ENCODE results near the gene ADGRD2. TPM values are rescaled to one million over a fixed set of nuclear protein-coding genes. Genes with fewer than 3 reads are reported as not detected.

ADGRD2 gene
- total RNA-seq, 2 donors from 2014 or later = 1.0 to 4.0 TPM

GRCh38 chr9:124437086-124437485, 13.2 kb upstream of the ADGRD2 start:
- no peak overlapping the region for H3K27ac ChIP-seq
- no peaks in the 10 kb centered on the region for H3K4me1 ChIP-seq (replicated peaks)
- H3K27me3 ChIP-seq (replicated peaks; ENCODE audit: insufficient read depth) = no peaks in the 10 kb centered on the region
- WGBS = 100% methylated on average over 3 of the region's 3 CpGs
- H3K36me3 ChIP-seq = no peaks in the 10 kb centered on the region
- H3K4me3 ChIP-seq = no peak overlapping the region
- H3K9me3 ChIP-seq = no peaks in the 10 kb centered on the region
- TF ChIP-seq POLR2AphosphoS5 (IDR thresholded peaks at IDR 0.05) (no peak), POLR2A (IDR thresholded peaks at IDR 0.05) (no peak)
- intact Hi-C loops (cut with DNase I) = no loop called here
- DNase-seq (ENCODE audit: low spot score) = no peak

- Histone ChIP-seq H3K9me3 (no peaks in the 10 kb centered on the region), H3K27ac (no peak overlapping the region), H3K36me3 (no peaks in the 10 kb centered on the region), H3K4me3 (no peak overlapping the region), H3K27me3 (replicated peaks; ENCODE audit: insufficient read depth) (no peaks in the 10 kb centered on the region), H3K4me1 (replicated peaks) (no peaks in the 10 kb centered on the region)
- DNase-seq (ENCODE audit: low spot score) = no peak
- TF ChIP-seq, protein P1, sequence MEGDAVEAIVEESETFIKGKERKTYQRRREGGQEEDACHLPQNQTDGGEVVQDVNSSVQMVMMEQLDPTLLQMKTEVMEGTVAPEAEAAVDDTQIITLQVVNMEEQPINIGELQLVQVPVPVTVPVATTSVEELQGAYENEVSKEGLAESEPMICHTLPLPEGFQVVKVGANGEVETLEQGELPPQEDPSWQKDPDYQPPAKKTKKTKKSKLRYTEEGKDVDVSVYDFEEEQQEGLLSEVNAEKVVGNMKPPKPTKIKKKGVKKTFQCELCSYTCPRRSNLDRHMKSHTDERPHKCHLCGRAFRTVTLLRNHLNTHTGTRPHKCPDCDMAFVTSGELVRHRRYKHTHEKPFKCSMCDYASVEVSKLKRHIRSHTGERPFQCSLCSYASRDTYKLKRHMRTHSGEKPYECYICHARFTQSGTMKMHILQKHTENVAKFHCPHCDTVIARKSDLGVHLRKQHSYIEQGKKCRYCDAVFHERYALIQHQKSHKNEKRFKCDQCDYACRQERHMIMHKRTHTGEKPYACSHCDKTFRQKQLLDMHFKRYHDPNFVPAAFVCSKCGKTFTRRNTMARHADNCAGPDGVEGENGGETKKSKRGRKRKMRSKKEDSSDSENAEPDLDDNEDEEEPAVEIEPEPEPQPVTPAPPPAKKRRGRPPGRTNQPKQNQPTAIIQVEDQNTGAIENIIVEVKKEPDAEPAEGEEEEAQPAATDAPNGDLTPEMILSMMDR (IDR thresholded peaks at IDR 0.05) = no peak
- TF ChIP-seq POLR2A (IDR thresholded peaks at IDR 0.05) (no peak), POLR2AphosphoS5 (IDR thresholded peaks at IDR 0.05) (no peak)
- intact Hi-C loops (cut with DNase I) = no loop called here
- WGBS = 90% methylated on average over 9 of the region's 9 CpGs
Measured at GRCh38 chr9:124438091-124438490, 12.2 kb upstream of the ADGRD2 start.

DNA sequence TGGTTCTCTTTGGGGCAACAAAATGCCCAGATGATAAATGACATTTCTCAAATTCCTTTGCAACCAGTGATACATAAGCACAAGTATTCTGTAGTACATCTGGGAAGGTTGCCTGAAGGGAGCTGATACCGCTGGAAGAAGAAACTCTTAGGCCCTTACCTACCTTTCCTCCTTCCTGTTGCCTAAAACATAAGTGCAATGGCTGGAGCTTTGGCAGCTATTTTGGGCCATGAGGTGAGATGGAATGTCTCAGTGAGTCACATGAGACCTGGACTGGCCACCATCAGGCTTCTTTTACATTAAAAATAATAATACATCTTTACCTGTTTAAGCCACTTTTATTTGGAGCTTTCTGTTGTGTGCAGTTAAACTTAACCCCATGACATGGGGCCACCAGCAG, 11.2 kb upstream of the ADGRD2 start:
- whole genome bisulfite sequencing = 96% methylated on average over 1 of the region's 1 CpG
- DNase-seq (ENCODE audit: low spot score) = no peak
- TF ChIP-seq POLR2AphosphoS5 (IDR thresholded peaks at IDR 0.05) (no peak), POLR2A (IDR thresholded peaks at IDR 0.05) (no peak)
- TF ChIP-seq, protein P1 (IDR thresholded peaks at IDR 0.05) = no peak
- Histone ChIP-seq H3K9me3 (no peaks in the 10 kb centered on the region), H3K27ac (no peak overlapping the region), H3K27me3 (replicated peaks; ENCODE audit: insufficient read depth) (no peaks in the 10 kb centered on the region), H3K36me3 (no peaks in the 10 kb centered on the region), H3K4me3 (no peak overlapping the region), H3K4me1 (replicated peaks) (no peaks in the 10 kb centered on the region)
- intact Hi-C loops (cut with DNase I) = no loop called here

GRCh38 chr9:124439686-124440243, 10.5 kb upstream of the ADGRD2 start:
- Histone ChIP-seq H3K27ac (no peak overlapping the region), H3K9me3 (no peaks in the 10 kb centered on the region), H3K36me3 (no peaks in the 10 kb centered on the region), H3K27me3 (replicated peaks; ENCODE audit: insufficient read depth) (no peaks in the 10 kb centered on the region), H3K4me3 (no peak overlapping the region), H3K4me1 (replicated peaks) (no peaks in the 10 kb centered on the region)
- TF ChIP-seq POLR2AphosphoS5 (IDR thresholded peaks at IDR 0.05) (no peak), POLR2A (IDR thresholded peaks at IDR 0.05) (no peak)
- TF ChIP-seq, protein P1 (IDR thresholded peaks at IDR 0.05) = no peak
- DNase-seq (ENCODE audit: low spot score) = no peak
- 95% methylated on average over 6 of the region's 6 CpGs for WGBS
- intact Hi-C loops (cut with DNase I) = no loop called here

DNA sequence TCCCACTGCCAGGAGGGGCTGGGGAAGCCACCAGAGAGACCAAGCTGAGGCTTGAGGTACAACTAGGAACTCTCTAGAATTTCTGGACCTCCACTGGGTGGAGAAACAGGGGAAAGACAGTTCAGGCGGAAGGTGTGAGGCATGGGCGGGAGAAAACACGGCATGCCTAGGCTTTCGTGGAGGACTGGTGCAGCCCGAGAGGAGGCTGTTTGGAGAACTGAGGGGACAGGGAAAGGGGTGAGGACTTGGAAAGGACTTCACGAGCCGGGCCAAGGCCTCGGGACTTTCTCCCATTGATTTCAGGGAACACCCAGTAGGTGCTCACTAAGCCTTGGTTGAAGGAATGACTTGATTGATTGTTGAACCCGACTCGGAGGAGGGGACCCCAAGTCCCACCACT, 9.5 kb upstream of the ADGRD2 start:
- WGBS = 83% methylated on average over 10 of the region's 10 CpGs
- intact Hi-C loops (cut with DNase I) = no loop called here
- Histone ChIP-seq H3K4me3 (no peak overlapping the region), H3K36me3 (no peaks in the 10 kb centered on the region), H3K9me3 (no peaks in the 10 kb centered on the region), H3K27ac (no peak overlapping the region), H3K4me1 (replicated peaks) (no peaks in the 10 kb centered on the region), H3K27me3 (replicated peaks; ENCODE audit: insufficient read depth) (no peaks in the 10 kb centered on the region)
- no peak for DNase-seq (ENCODE audit: low spot score)
- TF ChIP-seq, protein P1 (IDR thresholded peaks at IDR 0.05) = no peak
- TF ChIP-seq POLR2A (IDR thresholded peaks at IDR 0.05) (no peak), POLR2AphosphoS5 (IDR thresholded peaks at IDR 0.05) (no peak)
